ENCODE data around the gene SMIM23.
A peak's percentile ranks its signal among the peaks of the same experiment; 100 is the strongest.

SMIM23 gene

GRCh38 chr5:171816666-171817065 lies 31.0 kb downstream of the SMIM23 start:
- no peak for DNase-seq (ENCODE audit: low read depth)

- no peak for DNase-seq (ENCODE audit: low read depth)
Measured at GRCh38 chr5:171820561-171820960, 34.9 kb downstream of the SMIM23 start.

GRCh38 chr5:171821286-171821685 lies 35.7 kb downstream of the SMIM23 start:
- DNase-seq (ENCODE audit: low read depth) = no peak

GRCh38 chr5:171823269-171823668 lies 37.7 kb downstream of the SMIM23 start:
- no peak for DNase-seq (ENCODE audit: low read depth)

DNA sequence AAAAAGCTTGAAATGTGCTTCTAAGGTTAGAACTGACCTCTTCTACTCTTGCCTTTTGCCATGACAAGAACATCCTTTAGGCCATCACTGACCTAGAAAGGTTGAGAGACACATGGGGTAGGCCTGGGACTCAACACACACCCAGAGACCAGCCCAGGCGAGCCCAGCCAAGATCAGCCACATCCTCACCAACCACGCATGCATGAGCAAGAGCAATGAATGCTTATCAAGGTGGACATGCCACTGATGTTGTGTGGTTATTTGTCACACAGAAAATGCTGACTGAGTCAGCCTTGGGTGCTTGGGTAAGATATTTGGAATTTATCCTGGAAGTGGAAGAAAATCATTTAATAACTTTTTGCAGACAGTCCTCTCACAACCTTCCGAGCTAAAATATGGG lies 39.4 kb downstream of the SMIM23 start:
- DNase-seq (ENCODE audit: low read depth) = peak; percentile 14

DNA sequence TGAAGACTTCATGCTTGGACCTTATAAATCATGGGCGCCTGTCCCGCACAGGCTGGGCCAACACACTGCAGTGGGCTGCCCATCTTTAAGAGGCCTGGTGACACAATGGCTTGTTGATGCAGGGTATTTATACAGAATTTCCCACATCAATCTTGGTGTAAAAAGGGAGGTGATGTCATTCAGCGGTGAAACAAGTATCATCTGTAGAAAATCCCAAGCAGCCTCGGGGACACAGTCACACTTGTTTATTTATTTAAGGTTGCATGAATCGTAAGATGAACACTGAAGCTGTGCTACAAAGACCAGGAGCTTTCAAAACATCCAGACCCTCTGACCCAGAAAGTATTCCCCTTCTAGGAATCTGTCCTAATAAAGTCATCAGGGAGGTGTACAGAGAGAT lies 40.5 kb downstream of the SMIM23 start:
- DNase-seq (ENCODE audit: low read depth) = peak; percentile 10

DNA sequence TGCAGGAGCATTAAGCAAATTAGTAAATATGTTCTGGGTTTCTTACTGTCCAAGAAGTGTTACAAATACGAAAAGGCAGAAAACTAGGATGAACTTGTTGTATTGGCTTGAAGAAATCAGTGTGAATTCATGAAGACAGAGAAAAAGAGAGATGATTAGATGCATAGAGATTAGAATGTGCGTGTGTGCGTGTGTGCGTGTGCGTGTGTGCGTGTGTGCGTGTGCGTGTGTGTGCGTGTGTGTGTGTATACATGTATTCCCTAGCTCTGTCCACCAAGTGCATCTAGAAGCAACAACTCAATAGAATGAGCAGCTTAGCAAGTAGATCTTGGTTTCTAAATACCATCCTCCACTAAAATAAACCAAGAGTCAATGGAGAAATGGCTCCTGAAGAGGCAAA lies 41.5 kb downstream of the SMIM23 start:
- no peak for DNase-seq (ENCODE audit: low read depth)

- DNase-seq (ENCODE audit: low read depth) = no peak
Measured at GRCh38 chr5:171830686-171831085, 45.1 kb downstream of the SMIM23 start.

- no peak for DNase-seq (ENCODE audit: low read depth)
Measured at GRCh38 chr5:171832775-171833174, 47.2 kb downstream of the SMIM23 start.

GRCh38 chr5:171834461-171834860 lies 48.8 kb downstream of the SMIM23 start:
- no peak for DNase-seq (ENCODE audit: low read depth)

DNA sequence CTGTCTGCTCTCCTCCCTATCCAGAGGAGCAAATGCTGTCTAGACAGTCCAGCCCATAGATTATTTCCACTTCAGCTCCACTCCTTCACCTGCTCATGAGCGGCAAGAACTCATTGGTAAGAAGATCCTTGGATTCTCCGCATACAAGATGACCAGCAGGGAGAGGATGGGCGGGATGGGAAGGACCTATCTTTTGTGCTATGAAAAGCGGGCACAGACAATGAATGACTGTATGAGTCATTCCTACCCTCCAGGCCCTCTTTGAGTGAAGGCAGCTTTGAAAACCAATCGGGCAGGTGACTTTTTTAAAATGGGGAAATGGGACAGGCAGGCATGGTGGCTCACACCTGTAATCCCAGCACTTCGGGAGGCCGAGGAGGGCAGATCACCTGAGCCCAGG lies 49.4 kb downstream of the SMIM23 start:
- no peak for DNase-seq (ENCODE audit: low read depth)

GRCh38 chr5:171837522-171837921 lies 51.9 kb downstream of the SMIM23 start:
- no peak for DNase-seq (ENCODE audit: low read depth)

- DNase-seq (ENCODE audit: low read depth) = no peak
Measured at GRCh38 chr5:171838066-171838465, 52.4 kb downstream of the SMIM23 start.

DNA sequence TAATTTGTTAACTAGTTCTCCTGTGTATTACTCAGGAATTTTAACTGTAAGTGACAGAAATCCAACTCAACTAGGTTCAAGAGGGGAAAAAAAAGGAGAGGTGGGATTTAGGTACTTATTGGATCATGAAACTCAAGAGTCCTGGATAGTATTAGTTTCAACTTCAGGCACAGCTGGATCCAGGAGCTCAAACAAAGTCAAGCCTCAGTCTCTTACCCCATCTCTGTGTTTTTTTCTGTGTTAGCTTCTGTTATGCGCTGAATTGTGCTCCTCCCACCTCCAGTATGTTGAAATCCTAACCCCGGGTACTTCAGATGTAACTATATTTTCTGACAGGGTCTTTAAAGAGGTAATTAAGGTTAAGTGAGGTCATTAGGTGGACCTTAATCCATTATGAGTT lies 53.5 kb downstream of the SMIM23 start:
- DNase-seq (ENCODE audit: low read depth) = no peak

- DNase-seq (ENCODE audit: low read depth) = no peak
Measured at GRCh38 chr5:171840066-171840465, 54.4 kb downstream of the SMIM23 start.
